HG03354 (cell line): ENCODE results near the gene CD79A.
"Not testable (repeated sequence)": the region's sequence is repeated elsewhere in the genome, so short reads cannot be mapped to it uniquely, and the experiment has no call there.

Experiments used
- ATAC-seq: cut with Tn5 transposase; IDR thresholded peaks from one replicate; pipeline ENCODE4 v1.9.1; 2021; ENCODE audit warnings: mild to moderate bottlenecking; ENCODE audit not compliant: unreplicated experiment, poor library complexity, severe bottlenecking

Gene CD79A

DNA sequence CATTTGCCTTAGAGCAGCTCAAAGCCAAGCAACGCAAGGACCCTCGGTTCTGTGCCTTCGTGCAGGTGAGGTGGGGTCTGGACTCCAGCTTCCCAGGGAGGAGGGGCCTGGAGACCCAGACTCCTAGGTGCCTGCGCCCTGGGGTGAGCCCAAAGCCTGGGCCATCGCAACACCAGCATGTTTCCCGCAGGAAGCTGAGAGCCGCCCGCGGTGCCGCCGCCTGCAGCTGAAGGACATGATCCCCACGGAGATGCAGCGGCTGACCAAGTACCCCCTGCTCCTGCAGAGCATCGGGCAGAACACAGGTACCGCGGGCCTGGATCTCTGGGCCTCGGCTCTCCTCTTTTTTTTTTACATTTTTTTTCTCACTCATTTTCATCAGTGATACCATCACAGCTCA is 25.5 kb downstream of the CD79A start:
- ATAC-seq, result no peak

DNA sequence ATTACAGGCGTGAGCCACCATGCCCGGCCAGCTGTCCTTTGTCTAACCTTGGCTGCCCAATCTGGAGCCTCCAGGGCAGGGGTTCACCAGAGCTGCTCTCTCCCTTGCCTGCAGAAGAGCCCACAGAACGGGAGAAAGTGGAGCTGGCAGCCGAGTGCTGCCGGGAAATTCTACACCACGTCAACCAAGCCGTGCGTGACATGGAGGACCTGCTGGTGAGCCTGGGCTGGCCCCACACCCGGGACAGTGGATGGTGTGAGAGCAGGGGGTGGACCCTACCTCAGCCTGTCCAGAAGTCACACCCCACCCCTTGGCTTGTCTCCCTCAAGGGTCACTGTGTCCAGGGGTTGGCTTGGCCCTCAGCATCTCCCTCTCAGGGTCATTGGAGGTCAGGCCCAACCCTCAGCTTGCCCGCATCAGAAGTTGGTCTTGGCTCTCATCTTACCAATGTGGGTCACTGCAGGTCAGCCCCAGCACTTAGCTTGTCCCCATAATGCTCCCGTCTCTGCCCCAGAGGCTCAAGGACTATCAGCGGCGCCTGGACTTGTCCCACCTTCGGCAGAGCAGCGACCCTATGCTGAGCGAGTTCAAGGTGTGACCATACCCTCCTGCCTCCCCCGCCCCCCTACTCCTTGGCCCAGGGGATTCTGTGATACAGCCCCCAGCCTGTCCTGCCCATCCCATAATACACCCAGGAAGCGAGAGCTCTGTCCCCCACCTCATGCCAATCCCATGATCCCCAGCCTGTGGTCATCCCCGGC is 26.3 kb downstream of the CD79A start:
- ATAC-seq, result no peak

- ATAC-seq, result no peak
These were observed 27.2 kb downstream of the CD79A start for GRCh38 chr19:41904118-41904870.

- no peak for ATAC-seq
These were observed 28.4 kb downstream of the CD79A start for GRCh38 chr19:41905273-41906002.

- no peak for ATAC-seq
These were observed 29.2 kb downstream of the CD79A start for GRCh38 chr19:41906271-41906670.

- no peak for ATAC-seq
These were observed 30.0 kb downstream of the CD79A start for GRCh38 chr19:41906916-41907680.

GRCh38 chr19:41907994-41908615 is 31.0 kb downstream of the CD79A start:
- ATAC-seq, result no peak

DNA sequence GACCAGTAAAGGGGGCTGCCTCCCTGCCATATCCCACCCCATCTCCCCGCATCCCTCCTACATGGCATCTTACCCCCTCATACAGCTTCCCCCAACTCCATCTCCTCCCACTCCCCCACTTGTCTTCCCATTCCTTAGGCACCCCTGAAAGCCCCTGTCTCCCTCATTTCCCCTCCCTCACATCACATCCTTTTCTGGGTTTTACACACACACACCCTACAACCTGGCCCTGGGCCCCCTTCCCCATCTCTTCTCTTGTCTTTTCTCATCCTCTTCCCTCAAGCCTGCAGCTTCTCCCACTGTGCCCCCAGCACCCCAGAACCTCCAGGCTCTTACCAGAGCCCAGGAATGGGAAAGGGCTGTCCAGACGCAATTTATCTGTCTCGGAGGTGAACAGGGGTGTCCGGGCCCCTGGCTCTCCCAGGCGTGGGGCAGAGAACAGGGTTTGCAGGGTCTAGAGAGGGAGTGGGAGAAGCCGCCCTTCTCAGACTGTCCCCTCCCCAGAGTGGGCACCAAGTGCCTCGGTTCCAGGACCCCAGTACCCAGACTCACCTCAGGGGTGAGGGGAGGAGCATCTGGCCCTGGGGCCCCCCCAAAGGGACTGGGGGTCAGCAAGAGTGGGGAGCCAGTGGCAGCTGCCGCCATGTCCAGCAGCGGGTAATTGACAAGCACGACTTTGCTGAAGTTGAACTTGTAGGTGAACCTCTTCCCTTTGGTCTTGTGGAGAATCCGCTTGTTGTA is 31.8 kb downstream of the CD79A start:
- ATAC-seq, result no peak

DNA sequence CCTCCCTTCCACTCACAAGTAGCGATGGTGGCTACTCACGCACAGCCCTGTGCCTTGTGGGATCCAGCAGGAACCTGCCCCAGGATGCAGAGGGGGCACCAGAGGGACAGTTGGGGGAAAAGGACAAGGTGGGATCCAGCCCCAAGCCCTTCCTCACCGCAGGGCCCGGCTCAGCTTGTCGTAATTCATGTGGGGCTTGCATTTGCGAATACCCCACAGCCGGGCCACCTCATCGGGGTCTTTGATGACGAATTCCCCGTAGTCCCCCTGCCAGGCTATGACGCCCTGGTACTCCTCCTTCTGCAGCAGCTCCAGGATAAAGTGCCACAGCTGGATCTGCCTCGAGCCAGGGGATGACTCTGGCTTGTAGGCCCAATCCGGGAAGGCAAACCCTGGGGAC is 32.6 kb downstream of the CD79A start:
- ATAC-seq, result no peak

- no peak for ATAC-seq
These were observed 33.3 kb downstream of the CD79A start for GRCh38 chr19:41910240-41910991.

GRCh38 chr19:41910992-41911888 is 34.2 kb downstream of the CD79A start:
- ATAC-seq, result no peak

- ATAC-seq, result no peak
These were observed 35.0 kb downstream of the CD79A start for GRCh38 chr19:41911889-41912731.

GRCh38 chr19:41912899-41913537 is 35.9 kb downstream of the CD79A start:
- no peak for ATAC-seq

GRCh38 chr19:41913538-41914423 is 36.7 kb downstream of the CD79A start:
- no peak for ATAC-seq

DNA sequence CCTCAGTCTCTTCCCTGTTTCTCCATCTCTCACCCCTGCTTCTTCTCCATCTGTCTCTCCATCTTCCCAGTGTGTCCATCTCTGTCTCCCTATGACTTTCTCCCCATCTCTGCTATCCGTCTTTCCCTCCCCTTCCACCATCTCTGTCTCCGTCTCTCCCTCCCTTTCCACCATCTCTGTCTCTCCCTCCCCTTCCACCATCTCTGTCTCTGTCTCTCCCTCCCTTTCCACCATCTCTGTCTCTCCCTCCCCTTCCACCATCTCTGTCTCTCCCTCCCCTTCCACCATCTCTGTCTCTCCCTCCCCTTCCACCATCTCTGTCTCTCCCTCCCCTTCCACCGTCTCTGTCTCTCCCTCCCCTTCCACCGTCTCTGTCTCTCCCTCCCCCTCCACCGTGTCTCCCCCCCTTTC is 37.4 kb downstream of the CD79A start:
- ATAC-seq, result not testable (repeated sequence)
